A549 (cell line): ENCODE data around the gene SLC30A3. TPM values are rescaled to one million over a fixed set of nuclear protein-coding genes. Genes with fewer than 3 reads are reported as not detected.

Experiments used
- ATAC-seq, 2 experiments: fragments of 200-7000 bp in 1 of 2; fragments of >200 bp in 1 of 2; cut with Nextera tagmentation in 1 of 2; cut with Tn5 transposase in 1 of 2; 3 replicates each; pipeline versions ENCODE4 v1.8.0 to v1.9.1; 2018 to 2020; ENCODE audit warnings: mild to moderate bottlenecking in 1 of 2, moderate library complexity in 1 of 2
- CTCF ChIA-PET: fragments of 300-600 bp; sonication (Branson Sonifier 250); formaldehyde crosslinking; extraction: SDS; loops from one replicate; lab custom pipeline; 2021; ENCODE audit warnings: antibody characterized with exemption, inconsistent platforms; lab: Yijun Ruan, JAX
- POLR2A ChIA-PET: fragments of 350-600 bp; formaldehyde crosslinking; extraction: SDS; loops from one replicate; lab custom pipeline; 2021; ENCODE audit warnings: antibody characterized with exemption, inconsistent platforms; lab: Yijun Ruan, JAX
- DNase-seq, 2 experiments: peaks; one replicate each; pipeline versions ENCODE4 v3.0.0 to v3.0.0-alpha.2; 2011 to 2016; ENCODE audit warnings: low read depth in 1 of 2, low spot score in 1 of 2
- FAIRE-seq: peaks from 2 replicates; lab custom pipeline; 2011; peaks lifted over from hg19 to GRCh38; lab: Jason Lieb, UNC
- H3K27ac ChIP-seq, 2 experiments: fragments of >200 bp; sonication (Bioruptor Twin); formaldehyde crosslinking; 3 replicates each; pipeline ENCODE4 v1.5.1; 2016 to 2017
- H3K4me1 ChIP-seq: fragments of >200 bp; sonication (Bioruptor Twin); formaldehyde crosslinking; 3 replicates; pipeline ENCODE4 v1.6.1; 2016
- H3K4me2 ChIP-seq: fragments of >200 bp; sonication (Bioruptor Twin); formaldehyde crosslinking; 3 replicates; pipeline ENCODE4 v1.6.1; 2016
- H3K4me3 ChIP-seq: fragments of >200 bp; sonication (Bioruptor Twin); formaldehyde crosslinking; 3 replicates; pipeline ENCODE4 v1.5.1; 2016
- H3K9me3 ChIP-seq: fragments of >200 bp; sonication (Bioruptor Twin); formaldehyde crosslinking; 3 replicates; pipeline ENCODE4 v1.6.1; 2016
- CBX2 ChIP-seq: fragments of 200-600 bp; sonication (generic); IDR thresholded peaks from 2 replicates; pipeline ENCODE4 v1.6.1; 2016; ENCODE audit warnings: low read depth, mild to moderate bottlenecking, borderline replicate concordance
- CHD4 ChIP-seq: fragments of 200-600 bp; sonication (generic); IDR thresholded peaks from 2 replicates; pipeline ENCODE4 v1.6.1; 2016; ENCODE audit warnings: antibody characterized with exemption, mild to moderate bottlenecking, borderline replicate concordance
- EHF ChIP-seq: fragments of 250-450 bp; sonication (Bioruptor Pico); IDR thresholded peaks from 2 replicates; pipeline ENCODE4 v1.5.0; 2020; ENCODE audit warnings: mild to moderate bottlenecking
- ESRRA ChIP-seq: fragments of 150-350 bp; IDR thresholded peaks from 2 replicates; pipeline ENCODE4 v1.6.1; 2014; ENCODE audit warnings: mild to moderate bottlenecking, low read length, borderline replicate concordance
- GATA3 ChIP-seq: IDR thresholded peaks from 2 replicates; pipeline ENCODE4 v1.6.1; 2012; ENCODE audit warnings: borderline replicate concordance
- HMGXB4 ChIP-seq: fragments of 250-450 bp; sonication (Bioruptor Pico); IDR thresholded peaks from 2 replicates; pipeline ENCODE4 v1.5.0; 2021; ENCODE audit warnings: mild to moderate bottlenecking, moderate library complexity, borderline replicate concordance
- HOXA7 ChIP-seq: fragments of 250-450 bp; sonication (Bioruptor Pico); IDR thresholded peaks from 2 replicates; pipeline ENCODE4 v1.5.0; 2020; ENCODE audit warnings: mild to moderate bottlenecking, moderate library complexity
- HOXB13 ChIP-seq: fragments of 250-450 bp; sonication (Bioruptor Pico); IDR thresholded peaks from 2 replicates; pipeline ENCODE4 v1.5.0; 2020; ENCODE audit warnings: low read depth, mild to moderate bottlenecking, moderate library complexity
- JUNB ChIP-seq: fragments of >200 bp; sonication (Bioruptor Twin); formaldehyde crosslinking; IDR thresholded peaks from 2 replicates; pipeline ENCODE4 v1.6.1; 2016
- PBX3 ChIP-seq: IDR thresholded peaks from 2 replicates; pipeline ENCODE4 v1.6.1; 2012
- PHF8 ChIP-seq: fragments of 200-600 bp; sonication (generic); IDR thresholded peaks from 2 replicates; pipeline ENCODE4 v1.6.1; 2016; ENCODE audit warnings: low read depth, mild to moderate bottlenecking, antibody characterized with exemption, moderate library complexity, borderline replicate concordance
- RAD21 ChIP-seq, 2 experiments: fragments of >200 bp in 1 of 2; sonication (Bioruptor Twin) in 1 of 2; formaldehyde crosslinking in 1 of 2; IDR thresholded peaks in 1 of 2; conservative IDR thresholded peaks in 1 of 2; 2 replicates in 1 of 2; 3 replicates in 1 of 2; pipeline ENCODE4 v1.6.1; 2012 to 2018; ENCODE audit warnings: inconsistent platforms in 1 of 2
- RFX5 ChIP-seq: fragments of 450-650 bp; IDR thresholded peaks from 2 replicates; pipeline ENCODE4 v1.7.1; 2014; ENCODE audit warnings: antibody characterized with exemption, mild to moderate bottlenecking, moderate library complexity
- TFCP2L1 ChIP-seq: fragments of 250-450 bp; sonication (Bioruptor Pico); IDR thresholded peaks from 2 replicates; pipeline ENCODE4 v1.5.0; 2021; ENCODE audit warnings: mild to moderate bottlenecking
- TP53 ChIP-seq: fragments of 250-450 bp; sonication (Bioruptor Pico); IDR thresholded peaks from 2 replicates; pipeline ENCODE4 v1.5.0; 2021; ENCODE audit warnings: mild to moderate bottlenecking, moderate library complexity
- ZFP36 ChIP-seq: fragments of 450-650 bp; IDR thresholded peaks from 2 replicates; pipeline ENCODE4 v1.6.1; 2014; ENCODE audit warnings: borderline replicate concordance; ENCODE audit not compliant: partially characterized antibody
- WGBS: methylation state at CpG from one replicate; pipeline ENCODE4 v1.1.6; 2017; ENCODE audit errors: missing lambda C conversion rate; 5-methylcytosine and 5-hydroxymethylcytosine counted together
- polyA plus RNA-seq, 4 experiments: library from polyadenylated mRNA; depleted of rRNA in 3 of 4; stranded (reverse); fragments of >200 nt; fragmentation: RNase III in 1 of 4; extraction: RNeasy Plus Mini Kit Qiagen cat#74134 plus additional on column Dnase treatment in 1 of 4; gene quantifications; 2 replicates in 3 of 4; 3 replicates in 1 of 4; pipeline ENCODE4 v1.2.3, GENCODE V29; 2011 to 2017
- TF ChIP-seq, protein P1 (sequence below): fragments of >200 bp; sonication (Bioruptor Twin); formaldehyde crosslinking; IDR thresholded peaks from 2 replicates; pipeline ENCODE4 v1.6.1; 2016
- TF ChIP-seq, protein P2 (sequence below): fragments of 250-450 bp; sonication (Bioruptor Pico); IDR thresholded peaks from 2 replicates; pipeline ENCODE4 v1.5.0; 2020; ENCODE audit warnings: low read depth, mild to moderate bottlenecking, moderate library complexity

SLC30A3 gene
- polyA plus RNA-seq, 2 of the 4 experiments (the other 2 are of a cell fraction) = 0.90 to 1.9 TPM

DNA sequence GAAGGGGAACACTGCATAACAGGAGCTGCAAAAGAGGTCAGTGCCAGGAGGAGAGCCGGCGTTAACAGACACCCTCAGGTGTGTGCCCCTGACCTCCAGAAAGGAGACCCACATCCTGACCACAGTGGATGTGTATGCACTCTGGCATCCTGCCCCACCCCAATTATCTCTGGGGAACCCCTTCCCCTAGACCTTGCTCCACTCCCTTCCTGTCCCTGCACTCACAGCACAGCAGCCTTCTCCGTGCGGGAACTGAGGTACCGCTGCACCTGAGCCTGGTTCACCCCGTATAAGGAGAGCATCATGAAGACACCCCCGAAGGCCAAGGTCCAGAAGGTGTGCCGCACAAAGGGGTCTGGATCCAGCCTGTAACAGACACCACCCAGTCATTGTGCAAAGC, 58.3 kb downstream of the SLC30A3 start:
- no peak for DNase-seq
- FAIRE-seq = no peak
- no peak overlapping the region for H3K4me3 ChIP-seq
- TF ChIP-seq, protein P1, sequence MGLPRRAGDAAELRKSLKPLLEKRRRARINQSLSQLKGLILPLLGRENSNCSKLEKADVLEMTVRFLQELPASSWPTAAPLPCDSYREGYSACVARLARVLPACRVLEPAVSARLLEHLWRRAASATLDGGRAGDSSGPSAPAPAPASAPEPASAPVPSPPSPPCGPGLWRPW = no peak
- TF ChIP-seq CHD4 (no peak), HOXA7 (no peak), TP53 (CRISPR knock-in tag) (no peak), ZFP36 (no peak), PBX3 (no peak)
- no peak overlapping the region for H3K27ac ChIP-seq
- H3K4me1 ChIP-seq = no peaks in the 10 kb centered on the region
- H3K4me2 ChIP-seq = no peak overlapping the region
- ChIA-PET CTCF (interaction anchor here (1.0 to 4.9 kb wide), 4 partner anchors 13 to 102 kb away, joined by 3 to 21 read pairs (median 6); partner anchors contain the start of gene SLC30A3), POLR2A (no interaction called here)
- 94% methylated on average over 8 of the region's 8 CpGs for WGBS
- no peaks in the 10 kb centered on the region for H3K9me3 ChIP-seq
- ATAC-seq = no peak

GRCh38 chr2:27203741-27204140, 59.1 kb downstream of the SLC30A3 start:
- DNase-seq (no peak), FAIRE-seq (no peak)
- 94% methylated on average over 9 of the region's 9 CpGs for whole genome bisulfite sequencing
- no peak overlapping the region for H3K4me2 ChIP-seq
- CTCF ChIA-PET = interaction anchor here (1.0 to 4.9 kb wide), 7 partner anchors 12 to 242 kb away, joined by 3 to 21 read pairs (median 4); partner anchors contain the start of genes KHK and SLC30A3
- TF ChIP-seq, protein P1 = no peak
- TF ChIP-seq JUNB (no peak), PHF8 (no peak), RFX5 (no peak), HMGXB4 (CRISPR knock-in tag) (no peak), CBX2 (no peak), TFCP2L1 (no peak), HOXB13 (CRISPR knock-in tag) (no peak), PBX3 (no peak), ESRRA (no peak), GATA3 (no peak), EHF (no peak), RAD21 (conservative IDR thresholded peaks at IDR 0.05 in 1 of 2, IDR thresholded peaks at IDR 0.05 in 1 of 2) (no peak)
- TF ChIP-seq, protein P2, sequence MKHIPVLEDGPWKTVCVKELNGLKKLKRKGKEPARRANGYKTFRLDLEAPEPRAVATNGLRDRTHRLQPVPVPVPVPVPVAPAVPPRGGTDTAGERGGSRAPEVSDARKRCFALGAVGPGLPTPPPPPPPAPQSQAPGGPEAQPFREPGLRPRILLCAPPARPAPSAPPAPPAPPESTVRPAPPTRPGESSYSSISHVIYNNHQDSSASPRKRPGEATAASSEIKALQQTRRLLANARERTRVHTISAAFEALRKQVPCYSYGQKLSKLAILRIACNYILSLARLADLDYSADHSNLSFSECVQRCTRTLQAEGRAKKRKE (CRISPR knock-in tag) = no peak
- TF ChIP-seq, all 56 proteins: peak for 0
- H3K9me3 ChIP-seq = no peaks in the 10 kb centered on the region
- H3K4me3 ChIP-seq = no peak overlapping the region
- no peak for ATAC-seq
- no peak overlapping the region for H3K27ac ChIP-seq
- H3K4me1 ChIP-seq = no peaks in the 10 kb centered on the region
- POLR2A ChIA-PET = interaction anchor here (1.0 kb wide), 1 partner anchor 8 kb away, joined by 3 read pairs; the partner anchor contains the start of genes ATRAID and SLC5A6

Other genes with a start within 250 kb of the SLC30A3 start
- gene TMEM214, start 230.1 kb downstream of the SLC30A3 start, polyA plus RNA-seq (2011; rRNA removed) = 74.9 and 106 TPM in 2 replicates
- gene TMEM214, start 230.1 kb downstream of the SLC30A3 start, polyA plus RNA-seq (2017; fragmentation: RNase III; extraction: RNeasy Plus Mini Kit Qiagen cat#74134 plus additional on column Dnase treatment) = 48.1 to 57.0 TPM (median 54.3 TPM) in 3 replicates
- 48.3 and 52.7 TPM in 2 replicates for gene AGBL5, start 211.4 kb downstream of the SLC30A3 start, polyA plus RNA-seq (2011; rRNA removed)
- 25.5 to 28.3 TPM (median 26.1 TPM) in 3 replicates for gene AGBL5, start 211.4 kb downstream of the SLC30A3 start, polyA plus RNA-seq (2017; fragmentation: RNase III; extraction: RNeasy Plus Mini Kit Qiagen cat#74134 plus additional on column Dnase treatment)
- gene OST4, start 191.4 kb downstream of the SLC30A3 start, polyA plus RNA-seq (2011; rRNA removed) = 392 and 408 TPM in 2 replicates
- 809 to 921 TPM (median 880 TPM) in 3 replicates for gene OST4, start 191.4 kb downstream of the SLC30A3 start, polyA plus RNA-seq (2017; fragmentation: RNase III; extraction: RNeasy Plus Mini Kit Qiagen cat#74134 plus additional on column Dnase treatment)
- gene EMILIN1, start 184.4 kb downstream of the SLC30A3 start, polyA plus RNA-seq (2011; rRNA removed) = 0.13 TPM in 2 replicates
- gene EMILIN1, start 184.4 kb downstream of the SLC30A3 start, polyA plus RNA-seq (2017; fragmentation: RNase III; extraction: RNeasy Plus Mini Kit Qiagen cat#74134 plus additional on column Dnase treatment) = 0.46 to 0.51 TPM (median 0.49 TPM) in 3 replicates
- 4.2 and 4.4 TPM in 2 replicates for gene KHK, start 176.3 kb downstream of the SLC30A3 start, polyA plus RNA-seq (2011; rRNA removed)
- 7.6 to 8.5 TPM (median 8.3 TPM) in 3 replicates for gene KHK, start 176.3 kb downstream of the SLC30A3 start, polyA plus RNA-seq (2017; fragmentation: RNase III; extraction: RNeasy Plus Mini Kit Qiagen cat#74134 plus additional on column Dnase treatment)
- gene CGREF1, start 143.9 kb downstream of the SLC30A3 start, polyA plus RNA-seq (2011; rRNA removed) = 5.8 and 6.6 TPM in 2 replicates
- 4.5 to 5.4 TPM (median 5.1 TPM) in 3 replicates for gene CGREF1, start 143.9 kb downstream of the SLC30A3 start, polyA plus RNA-seq (2017; fragmentation: RNase III; extraction: RNeasy Plus Mini Kit Qiagen cat#74134 plus additional on column Dnase treatment)
- 1.9 and 2.4 TPM in 2 replicates for gene ABHD1, start 139.2 kb downstream of the SLC30A3 start, polyA plus RNA-seq (2011; rRNA removed)
- 0.96 to 1.0 TPM (median 1.0 TPM) in 3 replicates for gene ABHD1, start 139.2 kb downstream of the SLC30A3 start, polyA plus RNA-seq (2017; fragmentation: RNase III; extraction: RNeasy Plus Mini Kit Qiagen cat#74134 plus additional on column Dnase treatment)
- 79.9 and 139 TPM in 2 replicates for gene PREB, start 128.4 kb downstream of the SLC30A3 start, polyA plus RNA-seq (2011; rRNA removed)
- gene PREB, start 128.4 kb downstream of the SLC30A3 start, polyA plus RNA-seq (2017; fragmentation: RNase III; extraction: RNeasy Plus Mini Kit Qiagen cat#74134 plus additional on column Dnase treatment) = 52.3 to 58.2 TPM (median 54.6 TPM) in 3 replicates
- not detected in 2 replicates for gene PRR30, start 123.6 kb downstream of the SLC30A3 start, polyA plus RNA-seq (2011; rRNA removed)
- not detected in 3 replicates for gene PRR30, start 123.6 kb downstream of the SLC30A3 start, polyA plus RNA-seq (2017; fragmentation: RNase III; extraction: RNeasy Plus Mini Kit Qiagen cat#74134 plus additional on column Dnase treatment)
- not detected in 2 replicates for gene TCF23, start 114.0 kb downstream of the SLC30A3 start, polyA plus RNA-seq (2011; rRNA removed)
- gene TCF23, start 114.0 kb downstream of the SLC30A3 start, polyA plus RNA-seq (2017; fragmentation: RNase III; extraction: RNeasy Plus Mini Kit Qiagen cat#74134 plus additional on column Dnase treatment) = not detected in 3 replicates
- 346 and 429 TPM in 2 replicates for gene ATRAID, start 51.0 kb downstream of the SLC30A3 start, polyA plus RNA-seq (2011; rRNA removed)
- gene ATRAID, start 51.0 kb downstream of the SLC30A3 start, polyA plus RNA-seq (2017; fragmentation: RNase III; extraction: RNeasy Plus Mini Kit Qiagen cat#74134 plus additional on column Dnase treatment) = 166 to 176 TPM (median 172 TPM) in 3 replicates
- gene SLC5A6, start 50.8 kb downstream of the SLC30A3 start, polyA plus RNA-seq (2011; rRNA removed) = 86.7 and 104 TPM in 2 replicates
- gene SLC5A6, start 50.8 kb downstream of the SLC30A3 start, polyA plus RNA-seq (2017; fragmentation: RNase III; extraction: RNeasy Plus Mini Kit Qiagen cat#74134 plus additional on column Dnase treatment) = 77.2 to 86.6 TPM (median 82.7 TPM) in 3 replicates
- gene CAD, start 45.7 kb downstream of the SLC30A3 start, polyA plus RNA-seq (2011; rRNA removed) = 50.5 and 61.8 TPM in 2 replicates
- 69.3 to 71.2 TPM (median 70.2 TPM) in 3 replicates for gene CAD, start 45.7 kb downstream of the SLC30A3 start, polyA plus RNA-seq (2017; fragmentation: RNase III; extraction: RNeasy Plus Mini Kit Qiagen cat#74134 plus additional on column Dnase treatment)
- gene DNAJC5G, start 12.4 kb upstream of the SLC30A3 start, polyA plus RNA-seq (2011; rRNA removed) = 0.12 TPM in 1 of 2 replicates, not detected in the other
- gene DNAJC5G, start 12.4 kb upstream of the SLC30A3 start, polyA plus RNA-seq (2017; fragmentation: RNase III; extraction: RNeasy Plus Mini Kit Qiagen cat#74134 plus additional on column Dnase treatment) = not detected in 3 replicates
- 0.05 and 0.14 TPM in 2 replicates for gene TRIM54, start 19.4 kb upstream of the SLC30A3 start, polyA plus RNA-seq (2011; rRNA removed)
- gene TRIM54, start 19.4 kb upstream of the SLC30A3 start, polyA plus RNA-seq (2017; fragmentation: RNase III; extraction: RNeasy Plus Mini Kit Qiagen cat#74134 plus additional on column Dnase treatment) = 0.07 to 0.13 TPM (median 0.11 TPM) in 3 replicates
- gene UCN, start 45.4 kb upstream of the SLC30A3 start, polyA plus RNA-seq (2011; rRNA removed) = 1.0 TPM in 2 replicates
- 0.76 to 1.3 TPM (median 1.0 TPM) in 3 replicates for gene UCN, start 45.4 kb upstream of the SLC30A3 start, polyA plus RNA-seq (2017; fragmentation: RNase III; extraction: RNeasy Plus Mini Kit Qiagen cat#74134 plus additional on column Dnase treatment)
- gene MPV17, start 60.0 kb upstream of the SLC30A3 start, polyA plus RNA-seq (2011; rRNA removed) = 130 and 157 TPM in 2 replicates
- 61.4 to 70.5 TPM (median 67.7 TPM) in 3 replicates for gene MPV17, start 60.0 kb upstream of the SLC30A3 start, polyA plus RNA-seq (2017; fragmentation: RNase III; extraction: RNeasy Plus Mini Kit Qiagen cat#74134 plus additional on column Dnase treatment)
- gene GTF3C2, start 93.7 kb upstream of the SLC30A3 start, polyA plus RNA-seq (2011; rRNA removed) = 101 and 130 TPM in 2 replicates
- gene GTF3C2, start 93.7 kb upstream of the SLC30A3 start, polyA plus RNA-seq (2017; fragmentation: RNase III; extraction: RNeasy Plus Mini Kit Qiagen cat#74134 plus additional on column Dnase treatment) = 69.2 to 78.2 TPM (median 75.4 TPM) in 3 replicates
- gene EIF2B4, start 107.3 kb upstream of the SLC30A3 start, polyA plus RNA-seq (2011; rRNA removed) = 62.8 and 90.3 TPM in 2 replicates
- 73.5 to 75.8 TPM (median 74.5 TPM) in 3 replicates for gene EIF2B4, start 107.3 kb upstream of the SLC30A3 start, polyA plus RNA-seq (2017; fragmentation: RNase III; extraction: RNeasy Plus Mini Kit Qiagen cat#74134 plus additional on column Dnase treatment)
- gene SNX17, start 107.6 kb upstream of the SLC30A3 start, polyA plus RNA-seq (2011; rRNA removed) = 141 and 158 TPM in 2 replicates
- 150 to 166 TPM (median 154 TPM) in 3 replicates for gene SNX17, start 107.6 kb upstream of the SLC30A3 start, polyA plus RNA-seq (2017; fragmentation: RNase III; extraction: RNeasy Plus Mini Kit Qiagen cat#74134 plus additional on column Dnase treatment)
- gene ZNF513, start 117.7 kb upstream of the SLC30A3 start, polyA plus RNA-seq (2011; rRNA removed) = 9.9 and 10.8 TPM in 2 replicates
- 13.1 to 22.7 TPM (median 22.1 TPM) in 3 replicates for gene ZNF513, start 117.7 kb upstream of the SLC30A3 start, polyA plus RNA-seq (2017; fragmentation: RNase III; extraction: RNeasy Plus Mini Kit Qiagen cat#74134 plus additional on column Dnase treatment)
- gene PPM1G, start 146.5 kb upstream of the SLC30A3 start, polyA plus RNA-seq (2011; rRNA removed) = 123 and 129 TPM in 2 replicates
- 222 to 230 TPM (median 230 TPM) in 3 replicates for gene PPM1G, start 146.5 kb upstream of the SLC30A3 start, polyA plus RNA-seq (2017; fragmentation: RNase III; extraction: RNeasy Plus Mini Kit Qiagen cat#74134 plus additional on column Dnase treatment)
- gene NRBP1, start 165.6 kb upstream of the SLC30A3 start, polyA plus RNA-seq (2011; rRNA removed) = 229 and 231 TPM in 2 replicates
- 126 to 140 TPM (median 138 TPM) in 3 replicates for gene NRBP1, start 165.6 kb upstream of the SLC30A3 start, polyA plus RNA-seq (2017; fragmentation: RNase III; extraction: RNeasy Plus Mini Kit Qiagen cat#74134 plus additional on column Dnase treatment)
- gene KRTCAP3, start 179.3 kb upstream of the SLC30A3 start, polyA plus RNA-seq (2011; rRNA removed) = 1.2 and 1.3 TPM in 2 replicates
- gene KRTCAP3, start 179.3 kb upstream of the SLC30A3 start, polyA plus RNA-seq (2017; fragmentation: RNase III; extraction: RNeasy Plus Mini Kit Qiagen cat#74134 plus additional on column Dnase treatment) = 0.68 to 0.92 TPM (median 0.79 TPM) in 3 replicates
- gene IFT172, start 226.7 kb upstream of the SLC30A3 start, polyA plus RNA-seq (2011; rRNA removed) = 21.6 and 24.1 TPM in 2 replicates
- 12.9 to 16.3 TPM (median 14.0 TPM) in 3 replicates for gene IFT172, start 226.7 kb upstream of the SLC30A3 start, polyA plus RNA-seq (2017; fragmentation: RNase III; extraction: RNeasy Plus Mini Kit Qiagen cat#74134 plus additional on column Dnase treatment)
- 1.5 TPM in 2 replicates for gene FNDC4, start 232.2 kb upstream of the SLC30A3 start, polyA plus RNA-seq (2011; rRNA removed)
- gene FNDC4, start 232.2 kb upstream of the SLC30A3 start, polyA plus RNA-seq (2017; fragmentation: RNase III; extraction: RNeasy Plus Mini Kit Qiagen cat#74134 plus additional on column Dnase treatment) = 1.6 to 2.3 TPM (median 1.8 TPM) in 3 replicates
- gene GCKR, start 233.8 kb upstream of the SLC30A3 start, polyA plus RNA-seq (2011; rRNA removed) = 0.48 and 0.65 TPM in 2 replicates
- 0.10 to 0.30 TPM (median 0.25 TPM) in 3 replicates for gene GCKR, start 233.8 kb upstream of the SLC30A3 start, polyA plus RNA-seq (2017; fragmentation: RNase III; extraction: RNeasy Plus Mini Kit Qiagen cat#74134 plus additional on column Dnase treatment)